ENCODE data around the gene PTPDC1. TPM values are rescaled to one million over a fixed set of nuclear protein-coding genes. Genes with fewer than 3 reads are reported as not detected.

Gene PTPDC1
- total RNA-seq, 1 donor from 2014 or later, result 13.0 TPM

DNA sequence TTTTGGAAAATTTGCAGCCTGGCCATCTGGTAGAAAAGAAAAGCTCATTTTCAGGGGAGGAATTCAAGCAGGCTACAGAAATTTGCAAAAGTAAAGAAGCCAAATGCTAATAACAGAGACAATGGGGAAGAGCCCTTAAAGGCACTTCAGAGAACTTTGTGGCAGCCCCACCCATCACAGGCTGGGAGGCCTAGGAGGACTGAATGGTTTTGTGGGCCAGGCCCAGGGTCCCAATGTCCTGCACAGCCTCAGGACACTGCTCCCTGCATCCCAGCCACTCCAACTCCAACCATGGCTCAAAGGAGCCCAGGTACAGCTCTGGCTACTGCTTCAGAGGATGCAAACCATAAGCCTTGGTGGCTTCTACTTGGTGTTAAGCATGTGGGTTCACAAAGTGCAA, 44.3 kb downstream of the PTPDC1 start:
- intact Hi-C loops (cut with DNase I), result no loop called here
- Histone ChIP-seq H3K9me3 (peaks cover 6% of the 10 kb centered on the region), H3K4me1 (no peaks in the 10 kb centered on the region), H3K36me3 (no peaks in the 10 kb centered on the region), H3K27me3 (no peaks in the 10 kb centered on the region), H3K27ac (no peak overlapping the region), H3K4me3 (no peak overlapping the region)
- TF ChIP-seq, protein P1, sequence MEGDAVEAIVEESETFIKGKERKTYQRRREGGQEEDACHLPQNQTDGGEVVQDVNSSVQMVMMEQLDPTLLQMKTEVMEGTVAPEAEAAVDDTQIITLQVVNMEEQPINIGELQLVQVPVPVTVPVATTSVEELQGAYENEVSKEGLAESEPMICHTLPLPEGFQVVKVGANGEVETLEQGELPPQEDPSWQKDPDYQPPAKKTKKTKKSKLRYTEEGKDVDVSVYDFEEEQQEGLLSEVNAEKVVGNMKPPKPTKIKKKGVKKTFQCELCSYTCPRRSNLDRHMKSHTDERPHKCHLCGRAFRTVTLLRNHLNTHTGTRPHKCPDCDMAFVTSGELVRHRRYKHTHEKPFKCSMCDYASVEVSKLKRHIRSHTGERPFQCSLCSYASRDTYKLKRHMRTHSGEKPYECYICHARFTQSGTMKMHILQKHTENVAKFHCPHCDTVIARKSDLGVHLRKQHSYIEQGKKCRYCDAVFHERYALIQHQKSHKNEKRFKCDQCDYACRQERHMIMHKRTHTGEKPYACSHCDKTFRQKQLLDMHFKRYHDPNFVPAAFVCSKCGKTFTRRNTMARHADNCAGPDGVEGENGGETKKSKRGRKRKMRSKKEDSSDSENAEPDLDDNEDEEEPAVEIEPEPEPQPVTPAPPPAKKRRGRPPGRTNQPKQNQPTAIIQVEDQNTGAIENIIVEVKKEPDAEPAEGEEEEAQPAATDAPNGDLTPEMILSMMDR (IDR thresholded peaks at IDR 0.05), result no peak
- no peak for TF ChIP-seq POLR2A (IDR thresholded peaks at IDR 0.05)
- TF ChIP-seq POLR2AphosphoS5 (IDR thresholded peaks at IDR 0.05; ENCODE audit: insufficient read depth in 1 of 2, low read depth in 1 of 2), result no peak
- no peak for DNase-seq (ENCODE audit: extremely low spot score in 2 of 2)

DNA sequence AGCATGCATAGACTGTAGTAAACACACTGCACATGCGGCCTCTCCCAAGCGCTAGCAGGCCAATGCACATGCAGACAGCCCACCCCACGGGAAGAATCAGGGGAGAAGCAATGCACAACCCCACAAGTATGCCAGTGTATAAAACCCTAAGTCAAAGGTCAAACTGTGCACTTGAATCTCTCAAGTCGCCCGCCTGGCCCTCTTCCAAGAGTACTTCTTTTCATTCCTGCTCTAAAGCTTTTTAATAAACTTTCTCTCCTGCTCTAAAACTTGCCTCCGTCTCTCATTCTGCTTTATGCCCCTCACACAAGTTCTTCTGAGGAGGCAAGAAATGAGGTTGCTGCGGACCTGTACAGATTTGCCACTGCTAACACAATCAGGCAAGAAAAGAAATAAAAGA, 50.4 kb downstream of the PTPDC1 start:
- Histone ChIP-seq H3K36me3 (no peaks in the 10 kb centered on the region), H3K4me3 (no peak overlapping the region), H3K9me3 (no peaks in the 10 kb centered on the region), H3K27me3 (no peaks in the 10 kb centered on the region), H3K27ac (peak overlapping the region; percentile 27), H3K4me1 (peaks cover 31% of the 10 kb centered on the region)
- no peak for DNase-seq (ENCODE audit: extremely low spot score in 2 of 2)
- no peak for TF ChIP-seq POLR2A (IDR thresholded peaks at IDR 0.05)
- TF ChIP-seq, protein P1 (IDR thresholded peaks at IDR 0.05), result no peak
- no peak for TF ChIP-seq POLR2AphosphoS5 (IDR thresholded peaks at IDR 0.05; ENCODE audit: insufficient read depth in 1 of 2, low read depth in 1 of 2)
- intact Hi-C loops (cut with DNase I), result no loop called here

DNA sequence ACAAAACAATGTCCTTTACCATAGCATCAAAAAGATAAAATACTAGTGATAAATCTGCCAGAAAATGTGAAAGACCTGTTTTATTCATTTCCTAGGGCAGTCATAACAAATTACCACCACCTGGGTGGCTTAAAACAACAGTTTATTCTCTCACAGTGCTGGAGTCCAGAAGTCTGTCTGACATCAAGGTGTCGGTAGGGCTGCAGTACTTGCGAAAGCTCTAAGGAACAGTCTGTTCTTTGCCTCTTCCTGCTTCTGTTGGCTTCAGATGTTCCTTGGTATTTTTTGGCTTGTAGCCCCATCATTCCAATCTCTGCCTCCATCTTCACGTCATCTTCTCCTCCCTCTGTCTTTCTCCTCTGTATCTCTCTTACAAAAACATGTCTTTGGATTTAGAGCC, 51.0 kb downstream of the PTPDC1 start:
- peak; percentile 41 to 97 for TF ChIP-seq POLR2AphosphoS5 (IDR thresholded peaks at IDR 0.05; ENCODE audit: insufficient read depth in 1 of 2, low read depth in 1 of 2)
- TF ChIP-seq, protein P1 (IDR thresholded peaks at IDR 0.05), result no peak
- no peak for DNase-seq (ENCODE audit: extremely low spot score in 2 of 2)
- Histone ChIP-seq H3K4me1 (peaks cover 34% of the 10 kb centered on the region), H3K27me3 (no peaks in the 10 kb centered on the region), H3K4me3 (no peak overlapping the region), H3K36me3 (no peaks in the 10 kb centered on the region), H3K27ac (peak overlapping the region; percentile 27), H3K9me3 (no peaks in the 10 kb centered on the region)
- intact Hi-C loops (cut with DNase I), result no loop called here

DNA sequence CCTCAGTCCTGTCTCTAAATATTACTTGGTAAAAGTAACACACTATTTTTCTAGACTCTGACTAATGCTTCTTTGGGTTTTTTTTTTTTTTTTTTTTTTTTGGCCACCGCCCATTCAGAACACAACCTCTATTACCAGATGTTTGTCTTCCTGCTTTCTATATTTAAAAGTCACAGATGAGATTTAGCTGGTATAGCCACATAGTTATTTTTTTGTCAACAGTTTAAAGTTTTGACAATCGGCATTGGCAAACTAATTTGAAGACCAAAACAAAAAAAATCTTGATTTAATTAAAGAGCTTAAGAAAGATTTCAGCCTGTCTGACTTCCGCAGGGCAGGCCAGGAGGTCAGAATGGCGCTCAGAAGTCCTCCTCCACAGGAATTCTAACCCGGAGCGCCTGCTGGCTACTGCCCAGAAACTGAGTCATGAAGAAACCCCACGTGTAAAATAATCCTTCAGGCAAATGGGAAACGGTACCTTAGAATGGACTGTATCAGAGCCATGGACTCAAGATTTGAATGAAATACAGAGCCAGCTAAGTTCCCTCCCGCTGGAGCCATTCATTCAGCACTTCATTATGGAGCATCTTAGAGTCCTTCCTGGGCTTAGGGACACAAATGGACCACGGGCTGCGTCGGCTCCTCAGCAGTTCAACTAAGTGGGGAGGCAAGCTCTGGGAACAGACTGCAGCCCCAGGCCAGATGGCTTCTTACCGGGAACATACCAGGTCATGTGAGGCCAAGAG, 55.6 kb downstream of the PTPDC1 start:
- Histone ChIP-seq H3K27ac (peak overlapping the region; percentile 79), H3K36me3 (no peaks in the 10 kb centered on the region), H3K4me1 (peaks cover 55% of the 10 kb centered on the region), H3K27me3 (no peaks in the 10 kb centered on the region), H3K9me3 (no peaks in the 10 kb centered on the region), H3K4me3 (no peak overlapping the region)
- intact Hi-C loops (cut with DNase I), result no loop called here
- TF ChIP-seq, protein P1 (IDR thresholded peaks at IDR 0.05), result no peak
- TF ChIP-seq POLR2A (IDR thresholded peaks at IDR 0.05) (no peak), POLR2AphosphoS5 (IDR thresholded peaks at IDR 0.05; ENCODE audit: insufficient read depth in 1 of 2, low read depth in 1 of 2) (peak; percentile 44 to 98)
- DNase-seq (ENCODE audit: extremely low spot score in 2 of 2), result peak in 1 of 2 donors; percentile 96

DNA sequence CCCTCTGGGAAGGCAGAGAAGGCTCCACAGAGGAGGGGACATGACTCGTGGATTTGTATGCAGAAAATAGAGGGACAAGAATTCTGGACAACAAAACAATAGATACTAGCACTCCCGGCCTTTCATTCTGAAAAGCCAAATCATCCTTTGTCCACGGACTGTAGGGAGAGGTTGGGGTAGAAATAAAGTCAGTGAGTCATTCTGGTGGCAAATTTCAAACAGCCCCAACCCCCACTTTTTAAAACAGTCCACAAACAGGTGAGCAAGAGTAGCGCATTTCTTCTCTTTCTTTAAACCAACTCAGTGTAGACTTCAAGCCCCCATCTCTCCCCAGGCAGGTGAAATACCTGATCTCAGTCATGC, 56.1 kb downstream of the PTPDC1 start:
- Histone ChIP-seq H3K9me3 (no peaks in the 10 kb centered on the region), H3K4me1 (peaks cover 53% of the 10 kb centered on the region), H3K36me3 (no peaks in the 10 kb centered on the region), H3K4me3 (no peak overlapping the region), H3K27me3 (no peaks in the 10 kb centered on the region), H3K27ac (peak overlapping the region; percentile 79)
- intact Hi-C loops (cut with DNase I), result no loop called here
- TF ChIP-seq, protein P1 (IDR thresholded peaks at IDR 0.05), result no peak
- TF ChIP-seq POLR2A (IDR thresholded peaks at IDR 0.05), result no peak
- no peak for TF ChIP-seq POLR2AphosphoS5 (IDR thresholded peaks at IDR 0.05; ENCODE audit: insufficient read depth in 1 of 2, low read depth in 1 of 2)
- DNase-seq (ENCODE audit: extremely low spot score in 2 of 2), result no peak
